Heart right ventricle (tissue), 16 donors: Measurements from ENCODE around the gene TENT5A. TPM values are rescaled to one million over a fixed set of nuclear protein-coding genes. Genes with fewer than 3 reads are reported as not detected.

Experiments
- ATAC-seq, 8 donors: fragments of 200-7000 bp; cut with Tn5 transposase; one replicate each; pipeline ENCODE4 v1.9.1; 2020; ENCODE audit warnings: mild to moderate bottlenecking in 8 of 8, moderate library complexity in 8 of 8, moderate number of reproducible peaks in 1 of 8
- DNase-seq, 2 donors: peaks; one replicate each; pipeline ENCODE4 v3.0.0-alpha.2; 2020
- H3K27ac ChIP-seq, 10 donors: fragments of 200-600 bp; sonication (generic) in 2 of 10; one replicate each; pipeline versions ENCODE4 v1.5.0 to v1.8.0; 2020 to 2022; ENCODE audit warnings: mild to moderate bottlenecking in 3 of 10
- H3K27me3 ChIP-seq, 7 donors: fragments of 200-600 bp; one replicate each; pipeline ENCODE4 v1.8.0; 2021 to 2022; ENCODE audit warnings: mild to moderate bottlenecking in 2 of 7
- H3K36me3 ChIP-seq, 9 donors: fragments of 200-600 bp; sonication (generic) in 1 of 9; one replicate each; pipeline versions ENCODE4 v1.5.0 to v1.8.0; 2020 to 2022; ENCODE audit warnings: mild to moderate bottlenecking in 2 of 9
- H3K4me1 ChIP-seq, 9 donors: fragments of 200-600 bp; sonication (generic) in 1 of 9; one replicate each; pipeline versions ENCODE4 v1.5.0 to v1.8.0; 2020 to 2022; ENCODE audit warnings: mild to moderate bottlenecking in 4 of 9
- H3K4me3 ChIP-seq, 10 donors: fragments of 200-600 bp; sonication (generic) in 2 of 10; one replicate each; pipeline versions ENCODE4 v1.5.0 to v1.8.0; 2020 to 2022; ENCODE audit warnings: mild to moderate bottlenecking in 7 of 10, moderate library complexity in 2 of 10
- H3K9me3 ChIP-seq, 11 donors: fragments of 200-600 bp in 10 of 11; sonication (generic) in 2 of 11; one replicate each; pipeline versions ENCODE4 v1.5.0 to v1.8.0; 2013 to 2022; ENCODE audit warnings: mild to moderate bottlenecking in 2 of 11, control low read depth in 1 of 11, moderate library complexity in 1 of 11
- WGBS, 2 donors: extraction: QIAGEN DNeasy Blood & Tissue Kit; methylation state at CpG; one replicate each; pipeline ENCODE4 v1.1.7; 2013; ENCODE audit warnings: inconsistent platforms in 1 of 2; 5-methylcytosine and 5-hydroxymethylcytosine counted together
- intact Hi-C, 10 donors: fragments of 100-400 bp; cut with DNase I; formaldehyde crosslinking; loops; one replicate each; pipeline versions ENCODE4 v1.11.1 to v1.14.2; 2022
- polyA plus RNA-seq, 2 donors: library from polyadenylated mRNA; stranded (reverse); fragments of 200-250 nt; gene quantifications; one replicate each; pipeline ENCODE4 v1.2.3, GENCODE V29; 2013
- total RNA-seq, 10 donors: library from RNA; stranded (reverse); fragmentation: NEBNext Ultra II Directional in 3 of 10; extraction: Animal tissue kit (Norgen Biotek cat#: 25700) in 3 of 10; gene quantifications; one replicate each; pipeline versions ENCODE4 v1.2.1 to v1.2.4, GENCODE V29; 2021 to 2023
- TF ChIP-seq, protein P1 (sequence below), 9 donors: fragments of 200-600 bp; sonication (generic) in 2 of 9; IDR thresholded peaks; one replicate each; pipeline versions ENCODE4 v1.5.0 to v1.8.0; 2021 to 2022; ENCODE audit warnings: antibody characterized with exemption in 9 of 9, mild to moderate bottlenecking in 5 of 9, moderate library complexity in 1 of 9
- donor health status: Arrhythmogenic right ventricular cardiomyopathy.
- donor health status: ischemic (EF 13 %, LVEDD 7.1; RV severe dilation, severe dysfunction).
- donor health status: healthy with polysubstance abuse.
- donor health status: DM: no; HTN: yes; CAD: no.
- donor health status: DM: no; HTN: no; CAD: no.
- donor health status: ischemic (EF 25% LVEDD 6.9; RV normal size, moderate dysfunction).
- donor health status: ischemic (EF 25% LVEDD 5.7; RV mildly dilated, moderate dysfunction).
- donor health status: healthy.
- donor health status: DM: yes; HTN: yes; CAD: no.
- donor health status: Ischemic cardiomyopathy.
- donor health status: ischemic (EF 35%, LVEDD 5.7; RV mildly dilated, moderate dysfunction).
- donor health status: nonischemic (EF 11% LVEDD 7.7; RV severe dilation, severe dysfunction).
- donor health status: DM: yes; HTN: yes; CAD: no.
- donor health status: PGD.
- donor health status: ischemic (EF 29% LVEDD 5.4; RV normal size, mild dysfunction).
- donor health status: nonischemic (EF 23%, LVEDD 6.1; RV moderate dilation, normal function).

TENT5A gene
- total and polyA plus RNA-seq, 12 donors: 17.3 to 72.1 (median 44.0) TPM

DNA sequence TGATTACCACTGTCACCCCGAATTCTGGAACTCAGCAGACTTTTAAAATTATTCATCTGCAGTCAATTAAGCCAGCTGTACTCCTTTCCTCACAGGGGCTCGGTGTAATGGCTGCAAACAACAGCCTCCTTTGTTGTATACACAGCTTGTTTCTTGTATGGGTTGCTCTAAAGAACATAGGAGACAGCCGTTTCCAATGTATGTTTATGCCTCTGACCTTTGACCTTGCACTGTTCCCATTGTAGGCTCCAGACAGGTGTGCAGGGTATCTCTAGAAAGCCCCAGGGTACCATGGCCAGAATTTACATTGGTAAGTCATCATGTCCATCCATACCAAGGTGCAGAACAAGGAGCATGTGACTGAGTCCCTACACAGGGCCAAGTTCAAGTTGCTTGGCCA, 11.5 kb upstream of the TENT5A start:
- intact Hi-C loops: no loop called here
- no peaks in the 10 kb centered on the region for H3K36me3 ChIP-seq
- ATAC-seq (no peak), DNase-seq (no peak)
- 76 to 85% methylated on average over 3 of the region's 3 CpGs for WGBS, 2 donors
- no peaks in the 10 kb centered on the region for H3K27me3 ChIP-seq
- H3K4me3 ChIP-seq: no peak overlapping the region
- no peak overlapping the region for H3K27ac ChIP-seq
- no peaks in the 10 kb centered on the region for H3K9me3 ChIP-seq
- H3K4me1 ChIP-seq: peaks cover 0 to 48% (median 11%) of the 10 kb centered on the region in 9 donors
- TF ChIP-seq, protein P1, sequence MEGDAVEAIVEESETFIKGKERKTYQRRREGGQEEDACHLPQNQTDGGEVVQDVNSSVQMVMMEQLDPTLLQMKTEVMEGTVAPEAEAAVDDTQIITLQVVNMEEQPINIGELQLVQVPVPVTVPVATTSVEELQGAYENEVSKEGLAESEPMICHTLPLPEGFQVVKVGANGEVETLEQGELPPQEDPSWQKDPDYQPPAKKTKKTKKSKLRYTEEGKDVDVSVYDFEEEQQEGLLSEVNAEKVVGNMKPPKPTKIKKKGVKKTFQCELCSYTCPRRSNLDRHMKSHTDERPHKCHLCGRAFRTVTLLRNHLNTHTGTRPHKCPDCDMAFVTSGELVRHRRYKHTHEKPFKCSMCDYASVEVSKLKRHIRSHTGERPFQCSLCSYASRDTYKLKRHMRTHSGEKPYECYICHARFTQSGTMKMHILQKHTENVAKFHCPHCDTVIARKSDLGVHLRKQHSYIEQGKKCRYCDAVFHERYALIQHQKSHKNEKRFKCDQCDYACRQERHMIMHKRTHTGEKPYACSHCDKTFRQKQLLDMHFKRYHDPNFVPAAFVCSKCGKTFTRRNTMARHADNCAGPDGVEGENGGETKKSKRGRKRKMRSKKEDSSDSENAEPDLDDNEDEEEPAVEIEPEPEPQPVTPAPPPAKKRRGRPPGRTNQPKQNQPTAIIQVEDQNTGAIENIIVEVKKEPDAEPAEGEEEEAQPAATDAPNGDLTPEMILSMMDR (IDR thresholded peaks at IDR 0.05): no peak

DNA sequence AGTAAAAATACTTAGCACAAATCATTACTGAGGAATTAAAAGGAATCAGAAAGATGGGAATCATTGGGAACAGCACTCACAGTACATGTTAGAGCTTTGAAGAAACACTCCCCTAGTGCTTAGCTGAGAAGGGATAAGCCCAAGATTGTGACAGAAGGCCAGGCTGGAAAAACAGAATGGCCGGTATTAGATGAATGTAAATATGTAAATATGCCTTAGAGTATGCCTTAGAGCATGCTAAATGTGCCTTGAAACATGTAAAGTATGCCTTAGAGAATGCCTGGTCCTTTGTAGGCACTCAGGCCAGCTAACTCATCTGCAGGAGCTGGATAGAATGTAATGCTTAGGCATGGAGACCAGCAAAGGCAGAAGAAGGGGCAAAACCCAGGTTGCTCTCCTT, 10.6 kb upstream of the TENT5A start:
- intact Hi-C loops: no loop called here
- Histone ChIP-seq H3K9me3 (no peaks in the 10 kb centered on the region), H3K4me1 (peaks cover 0 to 49% (median 11%) of the 10 kb centered on the region in 9 donors), H3K27me3 (no peaks in the 10 kb centered on the region), H3K27ac (no peak overlapping the region), H3K4me3 (no peak overlapping the region), H3K36me3 (no peaks in the 10 kb centered on the region)
- ATAC-seq: no peak
- no peak for DNase-seq
- TF ChIP-seq, protein P1 (IDR thresholded peaks at IDR 0.05): no peak
- WGBS, 2 donors: 93% methylated on average over 1 of the region's 1 CpG

DNA sequence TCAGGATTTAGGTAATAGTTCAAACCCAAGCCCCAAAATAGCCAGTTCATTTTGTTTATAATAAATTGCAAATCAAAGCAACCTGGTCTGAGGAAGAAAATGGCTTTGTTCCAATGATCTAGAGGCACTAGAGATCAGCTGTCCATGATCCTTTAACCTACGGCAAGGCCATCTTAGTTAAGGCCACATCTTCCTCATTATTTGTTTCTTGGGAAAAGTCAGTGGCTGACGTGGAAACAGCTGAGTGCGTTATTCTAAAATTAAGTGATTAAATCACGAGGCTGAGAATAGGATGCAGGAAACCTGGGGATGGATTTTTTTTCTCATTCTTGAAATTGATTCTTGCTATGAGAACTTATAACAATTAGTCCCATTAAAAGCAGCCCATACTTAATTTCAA, 10.1 kb upstream of the TENT5A start:
- Histone ChIP-seq H3K9me3 (no peaks in the 10 kb centered on the region), H3K4me1 (peaks cover 0 to 50% (median 11%) of the 10 kb centered on the region in 9 donors), H3K27ac (no peak overlapping the region), H3K4me3 (no peak overlapping the region), H3K27me3 (no peaks in the 10 kb centered on the region), H3K36me3 (no peaks in the 10 kb centered on the region)
- intact Hi-C loops: no loop called here
- TF ChIP-seq, protein P1 (IDR thresholded peaks at IDR 0.05): no peak
- DNase-seq: no peak
- no peak for ATAC-seq
- 57 to 61% methylated on average over 4 of the region's 4 CpGs for WGBS, 2 donors

DNA sequence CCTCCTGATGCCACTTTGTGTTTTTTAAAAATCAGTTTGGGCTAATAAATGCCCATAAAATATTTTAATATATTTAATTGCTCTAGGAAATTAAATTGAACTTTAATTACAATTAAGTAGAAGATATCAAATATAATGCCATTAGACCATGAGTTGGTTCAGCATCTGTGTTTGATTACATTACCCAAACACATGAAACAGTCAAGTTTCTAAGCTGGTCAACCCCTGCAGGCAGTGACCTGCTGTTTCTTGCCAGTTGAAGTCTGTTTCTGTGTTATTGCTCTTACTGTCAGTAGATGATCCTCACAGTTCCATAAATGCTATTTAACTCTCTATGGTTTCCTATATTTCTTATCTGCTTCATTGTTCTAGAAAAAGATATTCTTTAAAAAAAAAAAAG, 9.7 kb upstream of the TENT5A start:
- H3K4me3 ChIP-seq: no peak overlapping the region
- TF ChIP-seq, protein P1 (IDR thresholded peaks at IDR 0.05): no peak

More for the DNA sequence above, 9.7 kb upstream of the TENT5A start:
- Histone ChIP-seq H3K36me3 (no peaks in the 10 kb centered on the region), H3K27me3 (no peaks in the 10 kb centered on the region), H3K27ac (no peak overlapping the region), H3K4me1 (peaks cover 0 to 45% (median 8%) of the 10 kb centered on the region in 9 donors), H3K9me3 (no peaks in the 10 kb centered on the region)
- no peak for ATAC-seq
- DNase-seq: no peak
- intact Hi-C loops: no loop called here
